Measurements from ENCODE around the gene MRPS9. TPM values are rescaled to one million over a fixed set of nuclear protein-coding genes. Genes with fewer than 3 reads are reported as not detected.

Gene MRPS9
- polyA plus RNA-seq, 1 donor (not counting 4 experiments of a cell fraction or from before 2014, with no cell fraction given): 33.3 TPM

- dilution Hi-C loops (cut with MboI; ENCODE audit: extremely low pct_ligation_motif_present, low sequenced_read_pairs): loop anchor here (5.0 kb wide), 1 partner anchor 65 kb away; no protein-coding TSS in a partner anchor
- no peaks in the 10 kb centered on the region for H3K9me3 ChIP-seq (ENCODE audit: control insufficient read depth, low read depth, low read length)
- H3K4me2 ChIP-seq (ENCODE audit: control insufficient read depth, extremely low read depth, insufficient read depth, low read depth, low read length): no peak overlapping the region
- no peaks in the 10 kb centered on the region for H3K36me3 ChIP-seq (ENCODE audit: control insufficient read depth in 2 of 2, extremely low read depth in 1 of 2, insufficient read depth in 2 of 2, low read length in 2 of 2)
- H2AFZ ChIP-seq (ENCODE audit: control insufficient read depth, low read length): no peak overlapping the region
- no peaks in the 10 kb centered on the region for H3K79me2 ChIP-seq (ENCODE audit: control insufficient read depth, insufficient read depth, low read length)
- H3K9me1 ChIP-seq (ENCODE audit: control insufficient read depth, extremely low read depth, insufficient read depth, low read length): no peaks in the 10 kb centered on the region
- no peak overlapping the region for H3K27ac ChIP-seq (ENCODE audit: control insufficient read depth, insufficient read depth, low read length)
- no peak for TF ChIP-seq CTCF (optimal IDR thresholded peaks at IDR 0.05 in 1 of 3, IDR thresholded peaks at IDR 0.05 in 1 of 3, conservative IDR thresholded peaks at IDR 0.05 in 1 of 3; ENCODE audit: extremely low read depth in 1 of 3, insufficient read depth in 2 of 3, low read length in 3 of 3)
- TF ChIP-seq EZH2 (IDR thresholded peaks at IDR 0.05; ENCODE audit: low read length): no peak
- no peak overlapping the region for H3K9ac ChIP-seq (ENCODE audit: control insufficient read depth, extremely low read depth, insufficient read depth, low read length)
- DNase-seq (ENCODE audit: low read depth, low spot score) (no peak), FAIRE-seq (no peak)
- no peak overlapping the region for H3K4me3 ChIP-seq (ENCODE audit: control insufficient read depth in 2 of 3, extremely low read depth in 1 of 3, insufficient read depth in 2 of 3, low read depth in 1 of 3, low read length in 3 of 3)
- no peaks in the 10 kb centered on the region for H3K27me3 ChIP-seq (ENCODE audit: control insufficient read depth, extremely low read depth, insufficient read depth, low read length)
- no peaks in the 10 kb centered on the region for H3K4me1 ChIP-seq (ENCODE audit: control insufficient read depth, extremely low read depth, insufficient read depth, low read length)
- H4K20me1 ChIP-seq (ENCODE audit: control insufficient read depth, extremely low read depth, insufficient read depth, low read length): no peaks in the 10 kb centered on the region
Measured at GRCh38 chr2:105007367-105007766, 30.5 kb upstream of the MRPS9 start.

GRCh38 chr2:105032476-105032875 lies 5.4 kb upstream of the MRPS9 start:
- dilution Hi-C loops (cut with MboI; ENCODE audit: extremely low pct_ligation_motif_present, low sequenced_read_pairs): no loop called here
- no peaks in the 10 kb centered on the region for H3K36me3 ChIP-seq (ENCODE audit: control insufficient read depth in 2 of 2, extremely low read depth in 1 of 2, insufficient read depth in 2 of 2, low read length in 2 of 2)
- H3K9ac ChIP-seq (ENCODE audit: control insufficient read depth, extremely low read depth, insufficient read depth, low read length): no peak overlapping the region
- DNase-seq (ENCODE audit: low read depth, low spot score): no peak
- H3K4me1 ChIP-seq (ENCODE audit: control insufficient read depth, extremely low read depth, insufficient read depth, low read length): peaks cover 2% of the 10 kb centered on the region
- FAIRE-seq: no peak
- H3K9me3 ChIP-seq (ENCODE audit: control insufficient read depth, low read depth, low read length): no peaks in the 10 kb centered on the region
- TF ChIP-seq EZH2 (IDR thresholded peaks at IDR 0.05; ENCODE audit: low read length) (no peak), CTCF (optimal IDR thresholded peaks at IDR 0.05 in 1 of 3, IDR thresholded peaks at IDR 0.05 in 1 of 3, conservative IDR thresholded peaks at IDR 0.05 in 1 of 3; ENCODE audit: extremely low read depth in 1 of 3, insufficient read depth in 2 of 3, low read length in 3 of 3) (no peak)
- H2AFZ ChIP-seq (ENCODE audit: control insufficient read depth, low read length): no peak overlapping the region
- H3K9me1 ChIP-seq (ENCODE audit: control insufficient read depth, extremely low read depth, insufficient read depth, low read length): no peaks in the 10 kb centered on the region
- no peaks in the 10 kb centered on the region for H3K27me3 ChIP-seq (ENCODE audit: control insufficient read depth, extremely low read depth, insufficient read depth, low read length)
- H4K20me1 ChIP-seq (ENCODE audit: control insufficient read depth, extremely low read depth, insufficient read depth, low read length): no peaks in the 10 kb centered on the region
- H3K79me2 ChIP-seq (ENCODE audit: control insufficient read depth, insufficient read depth, low read length): no peaks in the 10 kb centered on the region
- H3K27ac ChIP-seq (ENCODE audit: control insufficient read depth, insufficient read depth, low read length): no peak overlapping the region
- H3K4me2 ChIP-seq (ENCODE audit: control insufficient read depth, extremely low read depth, insufficient read depth, low read depth, low read length): no peak overlapping the region
- no peak overlapping the region for H3K4me3 ChIP-seq (ENCODE audit: control insufficient read depth in 2 of 3, extremely low read depth in 1 of 3, insufficient read depth in 2 of 3, low read depth in 1 of 3, low read length in 3 of 3)
